Hepatocyte (in vitro differentiated cells): ENCODE results near the gene STIP1.

Source experiments
- EZH2 ChIP-seq: fragments of 200-600 bp; sonication (generic); IDR thresholded peaks from 2 replicates; pipeline ENCODE4 v1.6.1; 2016; ENCODE audit warnings: antibody characterized with exemption, mild to moderate bottlenecking, borderline replicate concordance
- EZH2phosphoT487 ChIP-seq: fragments of 200-600 bp; sonication (generic); IDR thresholded peaks from one replicate; pipeline ENCODE4 v1.6.1; 2018; ENCODE audit warnings: antibody characterized with exemption, mild to moderate bottlenecking, low read depth, moderate library complexity; ENCODE audit not compliant: unreplicated experiment, severe bottlenecking
- TF ChIP-seq, protein P1 (sequence below): fragments of 200-600 bp; sonication (generic); IDR thresholded peaks from 2 replicates; pipeline ENCODE4 v1.5.1; 2016; ENCODE audit warnings: antibody characterized with exemption, mild to moderate bottlenecking; ENCODE audit not compliant: poor library complexity

DNA sequence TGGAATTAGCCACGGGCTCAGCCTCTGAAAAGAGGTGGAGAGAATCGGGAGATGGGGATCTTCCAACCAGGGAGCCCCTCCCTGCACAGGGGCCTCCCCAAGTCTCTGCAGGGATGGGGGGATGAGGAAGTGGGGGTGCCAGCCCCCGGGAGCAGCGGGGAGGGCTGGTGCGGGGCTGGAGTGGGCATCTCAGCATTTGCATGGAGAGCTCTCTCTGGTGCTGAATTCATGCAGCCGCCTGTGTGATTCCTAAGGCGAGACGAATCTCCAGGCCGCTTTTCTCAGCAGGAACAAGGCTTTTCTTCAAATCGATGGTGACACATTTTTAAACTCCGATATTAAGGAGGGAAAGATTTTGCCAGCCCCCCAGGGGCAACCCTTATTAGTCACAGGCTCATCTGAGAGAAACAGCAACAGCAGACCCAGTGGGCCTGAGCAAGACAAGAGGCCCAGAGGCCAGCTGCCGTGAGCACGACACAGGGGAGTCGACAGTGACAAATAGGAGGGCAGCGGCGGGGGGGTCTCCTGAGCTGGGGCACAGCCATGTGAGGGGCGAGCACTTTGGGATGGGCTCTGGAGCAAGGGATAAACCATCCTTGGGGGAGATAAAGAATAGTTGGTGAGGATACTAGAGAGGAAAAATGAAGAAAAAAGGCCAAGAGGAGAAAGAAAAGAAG, 49.1 kb upstream of the STIP1 start:
- TF ChIP-seq, protein P1, sequence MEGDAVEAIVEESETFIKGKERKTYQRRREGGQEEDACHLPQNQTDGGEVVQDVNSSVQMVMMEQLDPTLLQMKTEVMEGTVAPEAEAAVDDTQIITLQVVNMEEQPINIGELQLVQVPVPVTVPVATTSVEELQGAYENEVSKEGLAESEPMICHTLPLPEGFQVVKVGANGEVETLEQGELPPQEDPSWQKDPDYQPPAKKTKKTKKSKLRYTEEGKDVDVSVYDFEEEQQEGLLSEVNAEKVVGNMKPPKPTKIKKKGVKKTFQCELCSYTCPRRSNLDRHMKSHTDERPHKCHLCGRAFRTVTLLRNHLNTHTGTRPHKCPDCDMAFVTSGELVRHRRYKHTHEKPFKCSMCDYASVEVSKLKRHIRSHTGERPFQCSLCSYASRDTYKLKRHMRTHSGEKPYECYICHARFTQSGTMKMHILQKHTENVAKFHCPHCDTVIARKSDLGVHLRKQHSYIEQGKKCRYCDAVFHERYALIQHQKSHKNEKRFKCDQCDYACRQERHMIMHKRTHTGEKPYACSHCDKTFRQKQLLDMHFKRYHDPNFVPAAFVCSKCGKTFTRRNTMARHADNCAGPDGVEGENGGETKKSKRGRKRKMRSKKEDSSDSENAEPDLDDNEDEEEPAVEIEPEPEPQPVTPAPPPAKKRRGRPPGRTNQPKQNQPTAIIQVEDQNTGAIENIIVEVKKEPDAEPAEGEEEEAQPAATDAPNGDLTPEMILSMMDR: no peak
- no peak for TF ChIP-seq EZH2
- no peak for TF ChIP-seq EZH2phosphoT487
